CD14-positive monocyte (primary cell): ENCODE data around the gene CRACDL. TPM values are rescaled to one million over a fixed set of nuclear protein-coding genes. Genes with fewer than 3 reads are reported as not detected.

Experiments used
- DNase-seq, 3 donors: peaks; one replicate each; pipeline ENCODE4 v3.0.0-alpha.2; 2011 to 2022
- H2AFZ ChIP-seq: 2 replicates; pipeline ENCODE4 v1.6.0; 2012; ENCODE audit warnings: mild to moderate bottlenecking, low read depth, low read length, inconsistent platforms; ENCODE audit not compliant: insufficient read depth, poor library complexity, severe bottlenecking
- H3K27ac ChIP-seq, 2 donors: 1 replicate in 1 of 2; 2 replicates in 1 of 2; pipeline ENCODE4 v1.5.1; 2012 to 2013; ENCODE audit warnings: low read length in 2 of 2, control low read depth in 1 of 2, inconsistent platforms in 1 of 2, low read depth in 1 of 2, mild to moderate bottlenecking in 1 of 2
- H3K27me3 ChIP-seq, 2 donors: one replicate each; pipeline versions ENCODE4 v1.6.0 to v1.6.1; 2011 to 2013; ENCODE audit warnings: low read length in 2 of 2; ENCODE audit not compliant: control insufficient read depth in 2 of 2, insufficient read depth in 2 of 2
- H3K36me3 ChIP-seq, 2 donors: replicated peaks in 1 of 2; 1 replicate in 1 of 2; 2 replicates in 1 of 2; pipeline versions ENCODE4 v1.5.1 to v1.6.1; 2012 to 2013; ENCODE audit warnings: low read length in 2 of 2, control low read depth in 1 of 2, inconsistent platforms in 1 of 2, mild to moderate bottlenecking in 1 of 2; ENCODE audit not compliant: insufficient read depth in 2 of 2, control insufficient read depth in 1 of 2
- H3K4me1 ChIP-seq, 2 donors: 1 replicate in 1 of 2; 2 replicates in 1 of 2; pipeline versions ENCODE4 v1.5.1 to v1.6.1; 2012 to 2013; ENCODE audit warnings: low read length in 2 of 2, control low read depth in 1 of 2, inconsistent platforms in 1 of 2, mild to moderate bottlenecking in 1 of 2, moderate library complexity in 1 of 2; ENCODE audit not compliant: insufficient read depth in 2 of 2, control insufficient read depth in 1 of 2
- H3K4me2 ChIP-seq: replicated peaks from 2 replicates; pipeline ENCODE3; 2012; ENCODE audit warnings: low read length, moderate library complexity, mild to moderate bottlenecking; ENCODE audit not compliant: poor library complexity, severe bottlenecking; ENCODE audit errors: extremely low read depth
- H3K4me3 ChIP-seq, 3 experiments: fragments of 200-600 bp in 1 of 3; sonication (generic) in 1 of 3; replicated peaks in 1 of 3; 1 replicate in 2 of 3; 2 replicates in 1 of 3; pipeline ENCODE4 v1.5.1; 2011 to 2013; ENCODE audit warnings: low read length in 3 of 3, mild to moderate bottlenecking in 3 of 3, control low read depth in 2 of 3, low read depth in 2 of 3, inconsistent platforms in 1 of 3, moderate library complexity in 1 of 3
- H3K79me2 ChIP-seq: 2 replicates; pipeline ENCODE4 v1.6.0; 2012; ENCODE audit warnings: mild to moderate bottlenecking, control low read depth, inconsistent platforms, low read length, moderate library complexity; ENCODE audit not compliant: insufficient read depth
- H3K9ac ChIP-seq: 2 replicates; pipeline ENCODE4 v1.6.0; 2017; ENCODE audit warnings: low read length, mild to moderate bottlenecking; ENCODE audit not compliant: insufficient read depth, poor library complexity, severe bottlenecking
- H3K9me3 ChIP-seq, 2 donors: replicated peaks in 1 of 2; 1 replicate in 1 of 2; 2 replicates in 1 of 2; pipeline versions ENCODE4 v1.5.1 to v1.6.1; 2012 to 2013; ENCODE audit warnings: low read length in 2 of 2, control low read depth in 1 of 2; ENCODE audit not compliant: control insufficient read depth in 1 of 2, insufficient read depth in 1 of 2
- H4K20me1 ChIP-seq: 2 replicates; pipeline ENCODE4 v1.6.0; 2012; ENCODE audit warnings: mild to moderate bottlenecking, low read length, control low read depth, moderate library complexity; ENCODE audit not compliant: insufficient read depth
- H3K27ac Mint-ChIP-seq, 7 donors: one replicate each; pipeline ENCODE4 v1.8.0; 2020; ENCODE audit warnings: mild to moderate bottlenecking in 7 of 7, mixed read lengths in 7 of 7, moderate library complexity in 6 of 7, inconsistent platforms in 2 of 7
- H3K27me3 Mint-ChIP-seq, 3 donors: one replicate each; pipeline ENCODE4 v1.8.0; 2021 to 2022; ENCODE audit warnings: low read depth in 3 of 3, mild to moderate bottlenecking in 3 of 3, mixed read lengths in 3 of 3, moderate library complexity in 3 of 3, inconsistent platforms in 1 of 3
- H3K36me3 Mint-ChIP-seq, 2 donors: one replicate each; pipeline ENCODE4 v1.8.0; 2020; ENCODE audit warnings: mixed read lengths in 2 of 2, inconsistent platforms in 1 of 2, mild to moderate bottlenecking in 1 of 2
- H3K4me1 Mint-ChIP-seq: one replicate; pipeline ENCODE4 v1.8.0; 2020; ENCODE audit warnings: mild to moderate bottlenecking, mixed read lengths
- H3K4me3 Mint-ChIP-seq, 2 donors: one replicate each; pipeline ENCODE4 v1.8.0; 2020; ENCODE audit warnings: mild to moderate bottlenecking in 2 of 2, mixed read lengths in 2 of 2, moderate library complexity in 1 of 2
- H3K9me3 Mint-ChIP-seq, 7 donors: one replicate each; pipeline ENCODE4 v1.8.0; 2020 to 2022; ENCODE audit warnings: mixed read lengths in 7 of 7, mild to moderate bottlenecking in 6 of 7, moderate library complexity in 6 of 7, inconsistent platforms in 2 of 7
- CTCF ChIP-seq: fragments of 200-600 bp; IDR thresholded peaks from one replicate; pipeline ENCODE4 v1.8.0; 2022; ENCODE audit warnings: antibody characterized with exemption, mild to moderate bottlenecking
- WGBS: methylation state at CpG from one replicate; pipeline ENCODE4 v1.1.5; 2013; ENCODE audit warnings: missing lambda C conversion rate; ENCODE audit not compliant: insufficient coverage; 5-methylcytosine and 5-hydroxymethylcytosine counted together
- intact Hi-C, 2 donors: fragments of 100-400 bp; cut with micrococcal nuclease; formaldehyde crosslinking; loops; one replicate each; pipeline versions ENCODE4 v1.15.0 to v1.15.1; 2023
- polyA plus RNA-seq, 3 donors: library from polyadenylated mRNA; depleted of rRNA in 1 of 3; unstranded in 2 of 3; stranded (reverse) in 1 of 3; fragments of 300-500 nt in 2 of 3; fragments of >200 nt in 1 of 3; fragmentation: Illumina TruSeq in 2 of 3; gene quantifications; 1 replicate in 2 of 3; 2 replicates in 1 of 3; pipeline ENCODE4 v1.2.3, GENCODE V29; 2012 to 2021

Gene CRACDL
- polyA plus RNA-seq, 3 donors, result 0.12 to 0.35 (median 0.28) TPM

GRCh38 chr2:98932164-98932563 is 3.9 kb downstream of the CRACDL start:
- no peaks in the 10 kb centered on the region for H4K20me1 ChIP-seq
- H3K79me2 ChIP-seq, result no peaks in the 10 kb centered on the region
- no peak overlapping the region for H3K4me2 ChIP-seq
- DNase-seq, result no peak
- H3K9ac ChIP-seq, result no peak overlapping the region
- Mint-ChIP-seq H3K9me3 (peaks cover 0 to 5% (median 3%) of the 10 kb centered on the region in 7 donors), H3K27me3 (peaks cover 25 to 39% (median 39%) of the 10 kb centered on the region in 3 donors), H3K27ac (no peak overlapping the region), H3K4me1 (peaks cover 11% of the 10 kb centered on the region), H3K4me3 (no peak overlapping the region), H3K36me3 (no peaks in the 10 kb centered on the region)
- no peak for TF ChIP-seq CTCF
- no peak overlapping the region for H3K4me3 ChIP-seq
- no peak overlapping the region for H2AFZ ChIP-seq
- 93% methylated on average over 7 of the region's 8 CpGs for WGBS
- H3K27me3 ChIP-seq, result peaks cover 18 to 30% of the 10 kb centered on the region in 2 donors
- H3K4me1 ChIP-seq, result peaks cover 7 to 10% of the 10 kb centered on the region in 2 donors
- intact Hi-C loops, result no loop called here
- no peaks in the 10 kb centered on the region for H3K36me3 ChIP-seq
- H3K9me3 ChIP-seq, result peaks cover 0 to 8% of the 10 kb centered on the region in 2 donors
- no peak overlapping the region for H3K27ac ChIP-seq

- Mint-ChIP-seq H3K9me3 (peaks cover 0 to 5% (median 2%) of the 10 kb centered on the region in 7 donors), H3K4me1 (peaks cover 6% of the 10 kb centered on the region), H3K27ac (no peak overlapping the region), H3K36me3 (no peaks in the 10 kb centered on the region), H3K4me3 (no peak overlapping the region), H3K27me3 (peaks cover 19 to 34% (median 33%) of the 10 kb centered on the region in 3 donors)
- intact Hi-C loops, result no loop called here
- Histone ChIP-seq H3K27me3 (peaks cover 15 to 25% of the 10 kb centered on the region in 2 donors), H4K20me1 (no peaks in the 10 kb centered on the region), H3K4me2 (no peak overlapping the region), H3K4me1 (peaks cover 2 to 5% of the 10 kb centered on the region in 2 donors), H3K36me3 (no peaks in the 10 kb centered on the region), H3K9ac (no peak overlapping the region), H3K9me3 (peaks cover 0 to 8% of the 10 kb centered on the region in 2 donors), H3K4me3 (no peak overlapping the region), H3K79me2 (no peaks in the 10 kb centered on the region), H2AFZ (no peak overlapping the region), H3K27ac (no peak overlapping the region)
- no peak for DNase-seq
- WGBS, result 100% methylated on average over 1 of the region's 3 CpGs
- TF ChIP-seq CTCF, result no peak
These were observed 4.4 kb downstream of the CRACDL start for GRCh38 chr2:98931596-98931995.
